Body of pancreas (tissue), 4 donors: Measurements from ENCODE around the gene TEX9. TPM values are rescaled to one million over a fixed set of nuclear protein-coding genes. Genes with fewer than 3 reads are reported as not detected.

Experiments used
- ATAC-seq: fragments of 150-250 bp; one replicate; pipeline ENCODE4 v1.9.1; 2016
- DNase-seq, 4 donors: peaks; one replicate each; pipeline ENCODE4 v3.0.0-alpha.2; 2019
- H3K27ac ChIP-seq, 4 donors: fragments of 200-600 bp; sonication (generic); 1 replicate in 3 of 4; 2 replicates in 1 of 4; pipeline versions ENCODE4 v1.5.1 to v1.6.1; 2016 to 2019; ENCODE audit warnings: mild to moderate bottlenecking in 1 of 4, mixed read lengths in 1 of 4, moderate library complexity in 1 of 4
- H3K27me3 ChIP-seq, 2 donors: fragments of 200-600 bp; sonication (generic); one replicate each; pipeline ENCODE4 v1.6.0; 2016; ENCODE audit warnings: mild to moderate bottlenecking in 1 of 2
- H3K36me3 ChIP-seq, 2 donors: fragments of 200-600 bp; sonication (generic); replicated peaks in 1 of 2; 2 replicates each; pipeline ENCODE4 v1.5.1; 2016; ENCODE audit warnings: low read depth in 2 of 2; ENCODE audit not compliant: insufficient read depth in 1 of 2
- H3K4me1 ChIP-seq: fragments of 200-600 bp; sonication (generic); one replicate; pipeline ENCODE4 v1.6.0; 2016
- H3K4me3 ChIP-seq, 2 donors: fragments of 200-600 bp; sonication (generic); 1 replicate in 1 of 2; 2 replicates in 1 of 2; pipeline ENCODE4 v1.5.1; 2016 to 2019
- H3K9me3 ChIP-seq, 3 donors: fragments of 200-600 bp; sonication (generic); 1 replicate in 2 of 3; 2 replicates in 1 of 3; pipeline ENCODE4 v1.5.1; 2016
- POLR2A ChIP-seq, 3 donors: fragments of 450-650 bp; IDR thresholded peaks; one replicate each; pipeline ENCODE4 v1.6.1; 2016; ENCODE audit warnings: antibody characterized with exemption in 3 of 3, mild to moderate bottlenecking in 2 of 3
- WGBS, 2 donors: methylation state at CpG; one replicate each; pipeline ENCODE4 v1.1.5; 2017; 5-methylcytosine and 5-hydroxymethylcytosine counted together
- intact Hi-C: fragments of 100-400 bp; cut with DNase I; formaldehyde crosslinking; loops from one replicate; pipeline ENCODE4 v1.15.1; 2023
- total RNA-seq, 2 donors: library from RNA; depleted of rRNA; stranded (reverse); fragments of >200 nt; gene quantifications; one replicate each; pipeline ENCODE4 v1.1.0, GENCODE V29; 2016
- TF ChIP-seq, protein P1 (sequence below), 7 experiments: fragments of 450-650 bp in 4 of 7; fragments of 200-600 bp in 3 of 7; sonication (generic) in 3 of 7; IDR thresholded peaks; one replicate each; pipeline ENCODE4 v1.5.1; 2016 to 2019; ENCODE audit warnings: antibody characterized with exemption in 7 of 7

TEX9 gene
- total RNA-seq, 2 donors from 2014 or later, result 7.5 to 7.9 TPM

DNA sequence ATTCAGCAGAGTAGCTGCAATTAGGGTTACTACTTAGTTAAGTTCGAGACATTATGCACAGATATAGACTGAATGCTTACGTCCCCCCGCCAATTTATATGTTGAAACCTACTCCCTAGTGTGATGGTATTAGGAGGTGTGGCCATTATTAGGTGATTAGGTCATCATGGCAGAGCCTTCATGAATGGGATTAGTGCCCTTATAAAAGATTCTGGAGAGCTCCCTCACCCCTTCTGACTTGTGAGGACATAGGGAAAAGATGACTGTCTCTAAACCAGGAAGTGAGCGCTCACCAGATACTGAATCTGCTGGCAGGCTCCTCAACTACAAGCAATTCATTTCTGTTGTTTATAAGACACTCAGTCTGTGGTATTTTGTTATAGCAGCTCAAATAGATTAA, 25.6 kb upstream of the TEX9 start:
- TF ChIP-seq, protein P1, sequence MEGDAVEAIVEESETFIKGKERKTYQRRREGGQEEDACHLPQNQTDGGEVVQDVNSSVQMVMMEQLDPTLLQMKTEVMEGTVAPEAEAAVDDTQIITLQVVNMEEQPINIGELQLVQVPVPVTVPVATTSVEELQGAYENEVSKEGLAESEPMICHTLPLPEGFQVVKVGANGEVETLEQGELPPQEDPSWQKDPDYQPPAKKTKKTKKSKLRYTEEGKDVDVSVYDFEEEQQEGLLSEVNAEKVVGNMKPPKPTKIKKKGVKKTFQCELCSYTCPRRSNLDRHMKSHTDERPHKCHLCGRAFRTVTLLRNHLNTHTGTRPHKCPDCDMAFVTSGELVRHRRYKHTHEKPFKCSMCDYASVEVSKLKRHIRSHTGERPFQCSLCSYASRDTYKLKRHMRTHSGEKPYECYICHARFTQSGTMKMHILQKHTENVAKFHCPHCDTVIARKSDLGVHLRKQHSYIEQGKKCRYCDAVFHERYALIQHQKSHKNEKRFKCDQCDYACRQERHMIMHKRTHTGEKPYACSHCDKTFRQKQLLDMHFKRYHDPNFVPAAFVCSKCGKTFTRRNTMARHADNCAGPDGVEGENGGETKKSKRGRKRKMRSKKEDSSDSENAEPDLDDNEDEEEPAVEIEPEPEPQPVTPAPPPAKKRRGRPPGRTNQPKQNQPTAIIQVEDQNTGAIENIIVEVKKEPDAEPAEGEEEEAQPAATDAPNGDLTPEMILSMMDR (IDR thresholded peaks at IDR 0.05), result no peak
- no peak for TF ChIP-seq POLR2A (IDR thresholded peaks at IDR 0.05)
- Histone ChIP-seq H3K9me3 (no peaks in the 10 kb centered on the region), H3K4me1 (no peaks in the 10 kb centered on the region), H3K27ac (no peak overlapping the region), H3K36me3 (no peaks in the 10 kb centered on the region), H3K4me3 (no peak overlapping the region), H3K27me3 (no peaks in the 10 kb centered on the region)
- intact Hi-C loops, result no loop called here
- 84 to 85% methylated on average over 4 of the region's 4 CpGs for WGBS, 2 donors
- no peak for ATAC-seq
- DNase-seq, result no peak

DNA sequence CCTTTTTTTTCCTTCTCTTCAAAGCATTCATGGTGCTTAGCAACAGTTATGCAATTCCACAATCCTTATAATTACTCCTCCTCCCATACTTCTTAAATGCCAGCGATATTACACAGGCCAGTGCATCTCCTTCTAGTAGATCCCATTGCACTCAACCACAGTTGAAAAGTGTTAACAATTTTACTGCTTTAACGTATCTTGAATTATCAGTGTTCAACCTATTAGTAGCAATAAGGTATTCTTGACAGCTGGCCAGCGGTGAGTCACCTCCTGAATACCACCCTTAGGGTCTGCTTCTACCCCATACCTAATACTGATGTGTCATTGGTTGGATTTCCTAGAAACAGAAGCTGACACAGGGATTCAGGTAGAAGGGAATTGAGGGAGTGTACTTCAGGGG, 24.0 kb upstream of the TEX9 start:
- no peaks in the 10 kb centered on the region for H3K36me3 ChIP-seq
- WGBS, 2 donors, result 89 to 91% methylated on average over 3 of the region's 3 CpGs
- H3K27ac ChIP-seq, result no peak overlapping the region
- H3K4me1 ChIP-seq, result no peaks in the 10 kb centered on the region
- no peaks in the 10 kb centered on the region for H3K9me3 ChIP-seq
- H3K27me3 ChIP-seq, result no peaks in the 10 kb centered on the region
- H3K4me3 ChIP-seq, result no peak overlapping the region
- DNase-seq (no peak), ATAC-seq (no peak)
- TF ChIP-seq POLR2A (IDR thresholded peaks at IDR 0.05), result no peak
- TF ChIP-seq, protein P1 (IDR thresholded peaks at IDR 0.05), result no peak
- intact Hi-C loops, result no loop called here

GRCh38 chr15:56342653-56343052, 22.6 kb upstream of the TEX9 start:
- H3K4me3 ChIP-seq, result no peak overlapping the region
- intact Hi-C loops, result no loop called here
- no peaks in the 10 kb centered on the region for H3K4me1 ChIP-seq
- ATAC-seq (no peak), DNase-seq (no peak)
- H3K27me3 ChIP-seq, result no peaks in the 10 kb centered on the region
- 5 to 17% methylated on average over 1 of the region's 1 CpG for WGBS, 2 donors
- TF ChIP-seq, protein P1 (IDR thresholded peaks at IDR 0.05), result no peak
- no peak for TF ChIP-seq POLR2A (IDR thresholded peaks at IDR 0.05)
- no peaks in the 10 kb centered on the region for H3K9me3 ChIP-seq
- no peak overlapping the region for H3K27ac ChIP-seq
- H3K36me3 ChIP-seq, result no peaks in the 10 kb centered on the region

DNA sequence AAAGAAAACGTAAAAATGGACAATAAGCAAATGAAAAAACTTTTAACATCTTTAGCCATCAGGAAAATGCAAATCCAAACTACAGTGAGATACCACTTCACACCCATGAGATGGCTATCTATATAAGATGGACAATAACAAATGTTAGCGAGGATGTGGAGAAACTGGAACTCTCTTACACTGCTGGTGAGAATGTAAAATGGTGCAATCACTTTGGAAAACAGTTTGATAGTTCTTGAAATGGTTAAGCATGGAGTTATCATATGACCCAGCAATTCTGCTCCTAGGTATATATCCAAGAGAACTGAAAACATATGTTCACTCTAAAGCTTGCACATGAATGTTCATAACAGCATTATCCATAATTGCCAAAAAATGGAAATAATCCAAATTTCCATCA, 21.3 kb upstream of the TEX9 start:
- Histone ChIP-seq H3K27ac (no peak overlapping the region), H3K4me3 (no peak overlapping the region), H3K9me3 (no peaks in the 10 kb centered on the region), H3K36me3 (no peaks in the 10 kb centered on the region), H3K27me3 (no peaks in the 10 kb centered on the region), H3K4me1 (no peaks in the 10 kb centered on the region)
- TF ChIP-seq POLR2A (IDR thresholded peaks at IDR 0.05), result no peak
- TF ChIP-seq, protein P1 (IDR thresholded peaks at IDR 0.05), result no peak
- intact Hi-C loops, result no loop called here
- DNase-seq, result no peak
- ATAC-seq, result no peak
- 76 to 80% methylated on average over 2 of the region's 2 CpGs for WGBS, 2 donors

DNA sequence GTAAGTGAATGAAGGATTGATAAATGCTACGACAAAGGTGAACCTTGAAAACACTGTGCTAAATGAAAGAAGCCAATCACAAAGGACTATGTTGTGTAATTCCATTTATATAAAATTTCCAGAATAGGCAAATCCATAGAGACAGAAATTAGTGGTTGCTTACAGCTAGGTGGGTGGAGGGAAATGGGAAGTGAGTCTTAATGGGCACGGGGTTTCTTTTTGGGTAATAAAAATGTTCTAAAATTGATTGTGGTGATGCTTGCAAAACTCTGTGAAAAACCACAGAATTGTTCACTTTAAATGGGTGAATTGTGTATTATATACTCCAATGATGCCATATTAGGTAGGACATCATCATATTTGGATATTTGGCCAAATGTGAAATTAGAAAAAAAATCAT, 20.9 kb upstream of the TEX9 start:
- no peak for TF ChIP-seq POLR2A (IDR thresholded peaks at IDR 0.05)
- TF ChIP-seq, protein P1 (IDR thresholded peaks at IDR 0.05), result no peak
- H3K9me3 ChIP-seq, result no peaks in the 10 kb centered on the region
- DNase-seq, result no peak
- no peaks in the 10 kb centered on the region for H3K4me1 ChIP-seq
- no peak overlapping the region for H3K27ac ChIP-seq
- H3K36me3 ChIP-seq, result no peaks in the 10 kb centered on the region
- H3K4me3 ChIP-seq, result no peak overlapping the region
- no peaks in the 10 kb centered on the region for H3K27me3 ChIP-seq
- intact Hi-C loops, result no loop called here
- ATAC-seq, result no peak
- 66 to 93% methylated on average over 2 of the region's 2 CpGs for WGBS, 2 donors
